A549 (cell line): ENCODE measurements around the gene IL1F10.

Experiments
- EP300 ChIP-seq, 2 experiments: fragments of >200 bp; sonication (Bioruptor Twin); formaldehyde crosslinking; IDR thresholded peaks; 2 replicates in 1 of 2; 3 replicates in 1 of 2; pipeline ENCODE4 v1.6.1; 2016 to 2017
- FOSL2 ChIP-seq, 2 experiments: fragments of 450-650 bp in 1 of 2; fragments of >200 bp in 1 of 2; sonication (Bioruptor Twin) in 1 of 2; formaldehyde crosslinking; IDR thresholded peaks; 2 replicates each; pipeline versions ENCODE4 v1.5.0 to v1.6.1; 2016 to 2020; ENCODE audit warnings: mild to moderate bottlenecking in 1 of 2, moderate library complexity in 1 of 2
- HDAC2 ChIP-seq: fragments of 200-600 bp; sonication (generic); IDR thresholded peaks from 2 replicates; pipeline ENCODE4 v1.6.1; 2016
- HMGXB4 ChIP-seq: fragments of 250-450 bp; sonication (Bioruptor Pico); IDR thresholded peaks from 2 replicates; pipeline ENCODE4 v1.5.0; 2021; ENCODE audit warnings: mild to moderate bottlenecking, moderate library complexity, borderline replicate concordance
- MAX ChIP-seq: IDR thresholded peaks from 2 replicates; pipeline ENCODE4 v1.6.1; 2012
- PHF8 ChIP-seq: fragments of 200-600 bp; sonication (generic); IDR thresholded peaks from 2 replicates; pipeline ENCODE4 v1.6.1; 2016; ENCODE audit warnings: low read depth, mild to moderate bottlenecking, antibody characterized with exemption, moderate library complexity, borderline replicate concordance
- POLR2A ChIP-seq: IDR thresholded peaks from 2 replicates; pipeline ENCODE4 v1.6.1; 2012; ENCODE audit warnings: mild to moderate bottlenecking, low read length
- RAD21 ChIP-seq, 2 experiments: fragments of >200 bp in 1 of 2; sonication (Bioruptor Twin) in 1 of 2; formaldehyde crosslinking in 1 of 2; IDR thresholded peaks in 1 of 2; conservative IDR thresholded peaks in 1 of 2; 2 replicates in 1 of 2; 3 replicates in 1 of 2; pipeline ENCODE4 v1.6.1; 2012 to 2018; ENCODE audit warnings: inconsistent platforms in 1 of 2
- SMC3 ChIP-seq: fragments of >200 bp; sonication (Bioruptor Twin); formaldehyde crosslinking; IDR thresholded peaks from 3 replicates; pipeline ENCODE4 v1.6.1; 2018; ENCODE audit warnings: inconsistent platforms
- TFCP2L1 ChIP-seq: fragments of 250-450 bp; sonication (Bioruptor Pico); IDR thresholded peaks from 2 replicates; pipeline ENCODE4 v1.5.0; 2021; ENCODE audit warnings: mild to moderate bottlenecking
- TF ChIP-seq, protein P1 (sequence below): fragments of >200 bp; sonication (Bioruptor Twin); formaldehyde crosslinking; IDR thresholded peaks from 3 replicates; pipeline ENCODE4 v1.5.1; 2016

DNA sequence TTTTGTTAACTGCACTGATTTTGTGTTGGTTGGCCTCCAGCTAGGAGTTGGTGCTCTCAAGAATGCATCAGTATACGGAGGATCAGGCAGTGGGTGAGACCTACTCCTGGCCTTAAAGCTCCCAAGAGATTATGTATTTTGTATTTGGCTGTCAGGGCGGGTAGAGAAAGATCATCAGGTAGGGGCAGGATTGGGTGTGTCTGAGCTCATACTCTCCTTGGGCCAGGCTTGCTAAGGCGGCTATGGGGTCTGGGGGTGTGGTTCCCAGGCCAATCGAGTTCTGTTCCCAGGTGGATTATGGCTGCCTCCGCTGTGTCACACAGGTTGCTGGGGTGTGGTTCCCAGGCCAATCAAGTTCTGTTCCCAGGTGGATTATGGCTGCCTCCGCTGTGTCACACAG is 30.8 kb downstream of the IL1F10 start:
- TF ChIP-seq PHF8, result no peak
- TF ChIP-seq, protein P1, sequence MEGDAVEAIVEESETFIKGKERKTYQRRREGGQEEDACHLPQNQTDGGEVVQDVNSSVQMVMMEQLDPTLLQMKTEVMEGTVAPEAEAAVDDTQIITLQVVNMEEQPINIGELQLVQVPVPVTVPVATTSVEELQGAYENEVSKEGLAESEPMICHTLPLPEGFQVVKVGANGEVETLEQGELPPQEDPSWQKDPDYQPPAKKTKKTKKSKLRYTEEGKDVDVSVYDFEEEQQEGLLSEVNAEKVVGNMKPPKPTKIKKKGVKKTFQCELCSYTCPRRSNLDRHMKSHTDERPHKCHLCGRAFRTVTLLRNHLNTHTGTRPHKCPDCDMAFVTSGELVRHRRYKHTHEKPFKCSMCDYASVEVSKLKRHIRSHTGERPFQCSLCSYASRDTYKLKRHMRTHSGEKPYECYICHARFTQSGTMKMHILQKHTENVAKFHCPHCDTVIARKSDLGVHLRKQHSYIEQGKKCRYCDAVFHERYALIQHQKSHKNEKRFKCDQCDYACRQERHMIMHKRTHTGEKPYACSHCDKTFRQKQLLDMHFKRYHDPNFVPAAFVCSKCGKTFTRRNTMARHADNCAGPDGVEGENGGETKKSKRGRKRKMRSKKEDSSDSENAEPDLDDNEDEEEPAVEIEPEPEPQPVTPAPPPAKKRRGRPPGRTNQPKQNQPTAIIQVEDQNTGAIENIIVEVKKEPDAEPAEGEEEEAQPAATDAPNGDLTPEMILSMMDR, result no peak
- TF ChIP-seq TFCP2L1 (CRISPR knock-in tag), result no peak
- TF ChIP-seq RAD21 (conservative IDR thresholded peaks at IDR 0.05 in 1 of 2, IDR thresholded peaks at IDR 0.05 in 1 of 2), result no peak
- no peak for TF ChIP-seq HDAC2
- no peak for TF ChIP-seq POLR2A
- TF ChIP-seq HMGXB4, result no peak
- TF ChIP-seq FOSL2 (IDR thresholded peaks at IDR 0.05), result no peak
- no peak for TF ChIP-seq FOSL2 (CRISPR knock-in tag; IDR thresholded peaks at IDR 0.05)
- no peak for TF ChIP-seq EP300 (IDR thresholded peaks at IDR 0.05)
- no peak for TF ChIP-seq MAX
- no peak for TF ChIP-seq SMC3
